HPDE6-E6E7 (cell line): ENCODE measurements around the gene NRP1.

Source experiments
- DNase-seq: peaks from one replicate; pipeline ENCODE4 v3.0.0; 2011; ENCODE audit warnings: missing footprints; ENCODE audit errors: extremely low spot score

The NRP1 gene

GRCh38 chr10:33290321-33291052 is 44.0 kb downstream of the NRP1 start:
- DNase-seq, result no peak

DNA sequence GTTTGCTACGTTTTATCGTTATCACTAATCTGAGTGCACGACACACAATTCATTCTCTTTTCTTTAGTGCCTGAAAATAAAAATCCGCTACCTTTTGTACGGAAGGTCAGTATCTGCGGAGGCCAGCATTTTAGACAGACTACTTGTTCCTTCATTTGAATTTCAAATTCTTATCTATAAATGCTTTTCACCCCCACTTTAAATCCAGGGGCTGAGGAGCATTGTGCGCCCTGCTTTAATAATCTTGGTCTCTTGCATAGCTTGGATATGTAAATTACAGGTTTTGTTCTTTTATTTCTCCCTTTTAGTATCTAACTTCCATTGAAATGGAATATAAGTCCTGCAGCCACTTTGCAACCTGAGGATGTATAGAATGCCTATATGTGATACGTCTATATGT is 44.7 kb downstream of the NRP1 start:
- no peak for DNase-seq

- no peak for DNase-seq
Measured at GRCh38 chr10:33288127-33288526, 46.3 kb downstream of the NRP1 start.

GRCh38 chr10:33287112-33287511 is 47.4 kb downstream of the NRP1 start:
- no peak for DNase-seq

GRCh38 chr10:33286157-33286934 is 48.1 kb downstream of the NRP1 start:
- no peak for DNase-seq

GRCh38 chr10:33284945-33285344 is 49.5 kb downstream of the NRP1 start:
- DNase-seq, result no peak

DNA sequence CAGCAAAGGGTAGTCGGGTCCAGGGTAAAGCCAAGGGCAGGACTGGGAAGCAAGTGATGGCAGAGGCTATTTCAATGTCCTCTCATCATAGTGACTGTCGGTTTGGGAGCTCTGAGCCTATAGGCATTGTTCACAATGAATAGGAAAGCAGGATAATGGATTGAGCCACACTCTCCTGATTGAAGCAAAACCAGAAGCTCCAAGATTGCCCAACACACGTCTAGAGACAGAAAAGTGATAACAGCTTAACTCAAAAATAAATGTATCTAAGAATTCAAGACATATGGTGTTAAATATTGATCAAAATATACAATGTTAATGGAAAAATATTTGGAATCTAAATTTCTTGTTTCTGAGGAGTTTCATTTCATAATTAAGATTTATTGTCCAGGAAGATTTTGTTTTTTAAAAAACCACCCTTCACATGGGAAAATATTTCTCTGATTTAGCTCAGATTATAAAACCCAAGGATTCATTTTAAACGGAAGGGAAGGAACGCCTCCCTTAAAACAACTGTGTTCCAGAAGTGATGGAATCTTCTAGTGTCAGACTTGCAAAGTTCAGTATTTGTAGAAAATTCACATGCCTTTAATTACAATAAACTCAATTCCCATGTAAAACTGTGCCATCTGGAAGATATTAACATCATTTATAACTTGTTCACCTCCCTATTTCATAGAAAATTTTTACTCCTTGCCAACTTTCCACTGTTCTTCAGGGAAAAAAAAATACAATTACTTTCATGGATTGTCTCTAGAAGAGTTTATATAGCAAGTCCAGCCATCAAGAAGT is 54.5 kb downstream of the NRP1 start:
- DNase-seq, result no peak

DNA sequence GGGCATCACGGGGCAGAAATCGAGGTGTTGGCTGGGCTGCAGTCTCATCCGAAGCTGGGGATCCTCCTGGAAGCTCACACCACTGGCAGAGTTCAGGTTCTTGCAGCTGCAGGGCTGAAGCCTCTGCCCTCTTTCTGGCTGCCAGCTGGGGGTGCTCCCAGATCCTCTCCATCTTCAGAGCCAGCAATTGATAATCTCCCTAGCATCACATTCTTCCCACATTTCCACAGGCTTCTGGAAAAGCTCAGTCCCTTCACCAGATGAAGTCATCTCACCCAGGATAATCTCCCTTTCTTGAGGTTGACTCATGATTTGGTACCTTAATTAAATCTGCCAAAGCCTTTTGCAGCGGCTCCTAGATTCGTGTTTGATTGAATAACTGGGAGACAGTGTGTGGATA is 55.2 kb downstream of the NRP1 start:
- DNase-seq, result no peak

- DNase-seq, result no peak
Measured at GRCh38 chr10:33278198-33278597, 56.3 kb downstream of the NRP1 start.

- DNase-seq, result no peak
Measured at GRCh38 chr10:33277135-33277536, 57.3 kb downstream of the NRP1 start.

- no peak for DNase-seq
Measured at GRCh38 chr10:33276282-33276923, 58.1 kb downstream of the NRP1 start.

DNA sequence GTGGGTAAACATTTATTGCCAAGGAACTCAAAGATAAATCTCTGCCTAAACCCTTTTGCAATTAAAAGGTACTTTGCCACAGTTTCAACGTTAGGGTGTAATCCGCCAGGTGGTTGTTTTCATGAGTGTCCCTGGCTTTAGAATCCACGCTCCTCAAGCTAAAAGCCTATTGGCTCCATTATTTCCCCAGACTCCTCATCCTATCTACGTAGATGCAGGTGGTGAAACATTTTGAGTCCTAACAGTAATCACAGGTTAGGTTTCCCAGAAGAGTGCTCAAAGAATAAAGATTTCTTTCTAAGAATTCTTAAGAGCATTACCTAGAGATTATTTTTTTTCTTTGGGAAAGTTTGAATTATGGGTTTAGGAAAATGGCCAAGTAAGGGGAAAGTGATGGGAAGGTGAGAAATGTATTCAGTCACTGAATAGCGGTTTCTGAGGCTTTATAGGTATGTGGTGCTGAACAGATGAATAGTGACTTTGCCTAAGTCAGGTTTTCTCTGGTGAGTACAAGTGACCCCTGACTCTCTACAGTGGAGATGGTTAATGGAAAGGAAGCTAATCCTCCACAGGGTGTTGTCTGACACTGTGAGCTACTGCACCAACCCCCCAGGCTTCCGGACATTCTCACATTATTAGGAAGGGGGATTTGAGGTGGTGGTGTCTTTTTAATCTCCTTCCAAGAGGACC is 60.2 kb downstream of the NRP1 start:
- no peak for DNase-seq

- DNase-seq, result peak; percentile 32
Measured at GRCh38 chr10:33273295-33274002, 61.0 kb downstream of the NRP1 start.

DNA sequence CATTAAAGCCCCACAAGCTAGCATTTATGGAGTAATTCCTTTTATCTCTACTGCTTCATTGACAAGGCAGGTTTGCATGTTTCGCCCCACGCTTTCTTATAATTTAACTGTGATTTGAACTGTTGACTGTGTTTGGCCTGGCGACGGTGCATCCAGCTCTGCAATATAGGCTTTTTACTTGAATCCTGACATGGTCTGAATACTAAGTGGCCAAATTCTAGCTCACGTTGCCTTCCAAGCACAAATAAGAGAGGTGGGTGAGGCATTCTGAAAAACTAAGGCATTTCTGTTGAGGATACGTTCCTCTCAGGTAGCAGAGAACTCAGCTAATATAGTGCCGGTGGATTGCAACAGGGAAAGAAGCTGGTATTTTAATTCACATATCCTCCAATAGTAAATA is 61.8 kb downstream of the NRP1 start:
- DNase-seq, result no peak

DNA sequence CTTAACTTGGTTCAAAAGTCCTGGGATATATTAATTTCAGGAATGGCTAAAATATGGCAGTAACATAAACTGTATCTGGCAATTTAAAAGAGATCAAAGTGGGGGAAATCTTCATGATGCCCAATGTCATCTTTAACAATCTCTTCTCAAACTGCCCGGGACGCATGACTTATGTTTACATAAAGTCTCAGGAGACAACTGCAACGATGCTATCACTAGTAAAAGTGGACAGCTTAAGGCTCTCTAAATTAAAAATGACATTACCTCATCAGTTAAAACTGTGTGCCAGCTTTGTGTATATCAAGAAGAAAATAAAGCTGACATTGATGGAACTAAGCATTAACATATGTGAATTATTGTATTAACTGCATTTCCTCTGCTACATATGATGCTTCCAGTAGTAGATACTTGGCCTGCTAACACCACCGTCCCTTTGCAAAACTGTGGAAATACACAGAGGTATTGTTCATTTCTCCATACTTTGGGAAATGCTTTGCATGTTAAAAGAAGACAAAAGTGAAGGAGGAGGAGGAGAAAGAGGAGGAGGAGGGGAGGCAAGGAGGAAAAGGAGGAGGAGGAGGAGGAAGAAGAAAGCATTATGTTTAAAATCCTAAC is 62.4 kb downstream of the NRP1 start:
- DNase-seq, result no peak

DNA sequence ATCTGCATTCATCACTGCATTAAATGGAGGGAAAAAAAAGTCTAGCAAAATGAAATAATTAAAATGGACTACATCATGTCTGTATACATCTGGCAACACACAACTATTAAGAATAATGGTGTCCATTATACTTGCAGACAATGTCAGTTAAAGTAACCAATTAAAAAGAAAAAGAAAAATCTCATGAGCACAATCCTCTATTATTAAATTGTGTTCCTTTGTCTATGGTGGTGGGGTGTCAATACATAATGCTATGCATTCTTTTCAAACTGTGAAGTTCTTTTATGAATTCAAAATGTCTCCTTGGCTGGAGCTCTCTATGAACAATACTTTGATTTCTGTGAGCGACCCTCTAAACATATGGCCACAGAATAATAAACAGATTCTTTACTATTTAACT is 63.5 kb downstream of the NRP1 start:
- no peak for DNase-seq

DNA sequence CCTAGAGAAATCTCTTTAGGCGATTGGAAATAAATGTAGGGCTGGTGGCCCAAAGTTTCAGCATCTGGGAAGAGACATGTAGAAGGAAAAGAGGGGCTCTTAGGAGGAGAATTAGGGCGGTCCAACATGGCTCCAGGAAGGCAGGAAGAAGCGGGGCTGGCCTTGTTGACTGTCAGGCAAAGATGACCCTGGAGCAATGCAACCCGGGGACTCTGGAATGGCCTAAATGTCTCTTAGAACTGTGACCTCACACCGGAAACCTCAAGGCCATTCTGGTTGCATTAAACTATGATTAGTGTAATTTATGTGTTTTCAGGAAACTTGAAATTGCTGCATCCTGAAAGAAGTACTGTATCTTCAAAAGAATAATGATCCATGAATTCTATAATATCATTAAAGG is 66.8 kb downstream of the NRP1 start:
- no peak for DNase-seq

DNA sequence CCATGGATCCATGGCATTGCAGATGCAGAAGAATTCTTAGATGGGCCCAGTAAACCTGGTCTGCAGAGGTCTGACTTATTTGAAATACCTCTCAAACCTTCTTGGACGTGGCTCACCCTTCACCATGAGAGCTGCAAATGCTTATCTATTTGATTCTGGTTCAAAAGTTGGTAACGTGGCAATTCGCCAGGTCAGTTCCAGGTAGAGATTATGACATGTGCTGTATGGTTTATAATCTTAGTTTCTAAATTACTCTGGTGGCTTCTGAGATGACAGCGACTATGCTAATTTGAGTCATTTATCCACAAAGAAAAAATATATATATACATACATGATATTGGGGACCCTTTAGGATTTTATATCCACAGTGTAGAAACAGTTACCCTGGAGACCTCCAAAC is 68.8 kb downstream of the NRP1 start:
- no peak for DNase-seq

DNA sequence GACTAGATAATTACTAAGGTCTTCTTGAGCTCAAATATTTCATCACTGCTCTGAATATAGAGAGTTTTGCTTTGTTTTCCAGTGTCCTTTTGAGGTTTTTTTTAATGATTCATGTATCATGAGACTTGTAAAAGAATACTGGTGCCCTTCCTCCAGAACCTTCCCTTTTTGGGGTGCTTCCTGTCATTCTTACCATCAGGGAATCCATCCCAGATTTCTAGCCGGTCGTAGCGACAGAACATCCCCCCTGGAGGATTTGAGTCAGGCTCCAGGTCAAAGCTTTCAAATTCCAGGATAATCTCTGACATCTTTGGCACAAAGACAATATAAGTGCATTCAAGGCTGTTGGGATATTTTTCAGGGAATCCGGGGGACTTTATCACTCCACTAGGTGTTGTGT is 71.0 kb downstream of the NRP1 start:
- DNase-seq, result no peak

GRCh38 chr10:33262871-33263270 is 71.6 kb downstream of the NRP1 start:
- no peak for DNase-seq
